SK-N-SH (cell line): ENCODE measurements around the gene SLC25A38.

Experiments used
- CTCF ChIP-seq: fragments of 200-600 bp; sonication (generic); IDR thresholded peaks from 2 replicates; pipeline ENCODE4 v1.6.1; 2017; ENCODE audit warnings: antibody characterized with exemption, mild to moderate bottlenecking, moderate library complexity
- EP300 ChIP-seq, 2 experiments: IDR thresholded peaks; 2 replicates each; pipeline versions ENCODE4 v1.4.0 to v1.6.1; 2012; ENCODE audit warnings: borderline replicate concordance in 1 of 2, low read depth in 1 of 2, low read length in 1 of 2
- FOXJ3 ChIP-seq: sonication (generic); formaldehyde crosslinking; IDR thresholded peaks from 2 replicates; pipeline ENCODE4 v1.5.1; 2020; ENCODE audit warnings: mild to moderate bottlenecking, missing genetic modification reagents
- FOXM1 ChIP-seq: IDR thresholded peaks from 2 replicates; pipeline ENCODE4 v1.4.0; 2012; ENCODE audit warnings: low read depth, mild to moderate bottlenecking
- MEF2A ChIP-seq: IDR thresholded peaks from 2 replicates; pipeline ENCODE4 v1.4.0; 2012; ENCODE audit warnings: low read depth, borderline replicate concordance
- POLR2AphosphoS5 ChIP-seq: IDR thresholded peaks from 2 replicates; pipeline ENCODE4 v1.6.1; 2012; ENCODE audit warnings: low read depth, low read length
- TCF12 ChIP-seq: IDR thresholded peaks from 2 replicates; pipeline ENCODE4 v1.4.0; 2012
- TEAD4 ChIP-seq: IDR thresholded peaks from 2 replicates; pipeline ENCODE4 v1.4.0; 2012; ENCODE audit warnings: mild to moderate bottlenecking, borderline replicate concordance; ENCODE audit not compliant: insufficient read depth

DNA sequence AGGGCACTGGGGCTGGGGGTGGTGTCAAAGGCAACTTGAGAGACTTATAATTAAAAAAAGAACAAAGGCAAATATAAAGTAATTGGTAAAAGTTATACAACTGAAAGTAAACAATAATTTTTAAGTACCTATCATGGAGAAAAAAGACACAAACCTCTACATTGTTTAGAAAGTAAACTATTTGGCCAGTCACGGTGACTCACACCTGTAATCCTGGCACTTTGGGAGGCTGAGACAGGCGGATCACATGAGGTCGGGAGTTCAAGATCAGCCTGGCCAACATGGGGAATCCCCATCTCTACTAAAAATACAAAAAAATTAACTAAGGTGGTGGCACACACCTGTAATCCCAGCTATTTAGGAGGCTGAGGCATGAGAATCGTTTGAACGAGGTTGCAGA is 49.2 kb downstream of the SLC25A38 start:
- no peak for TF ChIP-seq FOXM1
- no peak for TF ChIP-seq CTCF
- TF ChIP-seq TCF12: no peak
- no peak for TF ChIP-seq FOXJ3 (CRISPR knock-in tag)
- no peak for TF ChIP-seq MEF2A
- no peak for TF ChIP-seq TEAD4
- TF ChIP-seq POLR2AphosphoS5: no peak
- no peak for TF ChIP-seq EP300 (IDR thresholded peaks at IDR 0.05; ENCODE audit: borderline replicate concordance in 1 of 2, low read depth in 1 of 2, low read length in 1 of 2)
